ENCODE measurements around the gene MYNN.

MYNN gene

DNA sequence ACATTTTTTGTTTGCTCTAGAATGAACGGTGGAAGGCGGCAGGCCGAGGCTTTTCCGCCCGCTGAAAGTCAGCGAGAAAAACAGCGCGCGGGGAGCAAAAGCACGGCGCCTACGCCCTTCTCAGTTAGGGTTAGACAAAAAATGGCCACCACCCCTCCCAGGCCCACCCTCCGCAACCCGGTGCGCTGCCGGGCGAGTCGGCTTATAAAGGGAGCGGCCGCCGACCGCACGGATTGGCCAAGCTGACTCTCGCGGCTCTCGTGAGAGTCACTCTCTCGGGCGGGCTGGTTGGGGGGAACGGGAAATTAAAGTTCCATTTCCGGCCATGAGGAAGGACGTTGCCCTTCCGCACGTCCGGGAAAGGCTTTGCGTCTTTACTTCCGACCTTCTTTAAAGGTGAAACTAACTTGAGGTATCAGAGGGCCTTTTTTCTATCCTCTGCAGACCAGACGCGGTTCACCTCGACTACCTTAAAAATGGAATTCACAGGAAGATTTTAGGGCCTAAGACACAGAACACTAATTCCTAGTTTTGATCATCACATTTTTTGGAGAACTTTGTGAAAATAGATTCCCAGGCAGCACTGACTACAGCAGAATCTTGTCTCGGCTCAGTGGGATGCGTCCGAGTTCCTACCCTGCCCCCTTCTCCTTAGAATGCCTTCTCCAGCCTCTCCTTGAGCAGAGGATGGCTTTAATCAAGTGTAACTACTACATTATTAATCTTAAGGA lies 8.1 kb upstream of the MYNN start, which contains the start of gene TERC:
Gene TERC (minus strand): TSS at position 179 of the 731 bp plus-strand sequence.
- Mint-ChIP-seq H3K9me3 (no peaks in the 10 kb centered on the region), H3K4me1 (ENCODE audit: low read depth) (peaks cover 33% of the 10 kb centered on the region), H3K27me3 (no peaks in the 10 kb centered on the region), H3K27ac (peak within 1 kb of the TSS; percentile 98), H3K36me3 (ENCODE audit: low read depth) (no peaks in the 10 kb centered on the region), H3K4me3 (peak within 1 kb of the TSS; percentile 87)

DNA sequence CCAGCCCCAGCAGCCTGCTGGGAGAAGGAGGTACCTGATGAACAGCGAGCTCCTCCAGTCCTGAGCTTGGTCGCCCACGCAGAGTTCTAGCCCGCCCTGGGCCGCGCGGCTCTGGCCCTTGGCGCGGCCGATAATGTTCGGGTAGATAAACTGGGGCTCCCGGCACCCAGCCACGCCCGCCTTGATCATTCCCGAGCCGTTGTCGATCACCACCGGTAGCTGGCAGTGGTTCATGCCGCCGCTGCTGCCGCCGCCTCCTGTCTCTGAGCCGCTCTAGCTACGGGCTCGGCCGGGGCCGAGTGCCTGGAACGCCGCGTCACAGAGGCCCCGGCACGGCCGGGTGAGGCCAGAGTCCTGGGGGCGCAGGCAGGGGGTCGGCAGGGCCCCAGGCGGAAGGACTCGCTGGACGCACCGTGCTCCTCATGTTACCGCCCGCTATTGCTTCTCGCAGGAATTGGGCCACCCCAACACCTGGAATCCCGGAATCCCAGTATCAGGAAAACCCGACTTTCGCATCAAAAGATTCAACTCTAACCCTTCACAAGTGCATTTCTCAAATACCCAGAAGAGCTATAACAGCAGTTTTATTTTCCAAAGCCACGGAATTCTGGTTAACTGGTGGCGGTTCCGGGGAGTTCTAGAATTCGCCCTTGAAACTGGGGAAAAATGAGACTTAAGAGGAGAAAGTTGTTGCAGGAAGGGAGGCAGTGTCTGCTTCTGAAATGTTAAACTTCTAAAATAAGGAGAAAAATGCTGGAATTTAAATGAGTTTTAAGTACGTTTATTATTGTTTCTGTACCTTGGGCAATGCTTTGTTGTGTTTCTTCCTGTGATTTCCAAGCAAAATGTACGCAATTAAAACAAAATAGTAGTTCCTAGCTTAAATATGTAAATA lies 3.7 kb upstream of the MYNN start, which contains the start of gene ACTRT3:
Gene ACTRT3 (minus strand): TSS at position 275 of the 895 bp plus-strand sequence. CDS start 41 bp downstream, at position 234.
- Mint-ChIP-seq H3K27ac (peak within 1 kb of the TSS; percentile 83), H3K4me1 (ENCODE audit: low read depth) (peaks cover 36% of the 10 kb centered on the region), H3K9me3 (no peaks in the 10 kb centered on the region), H3K4me3 (peak within 1 kb of the TSS; percentile 93), H3K27me3 (no peaks in the 10 kb centered on the region), H3K36me3 (ENCODE audit: low read depth) (peaks cover 10% of the 10 kb centered on the region)

DNA sequence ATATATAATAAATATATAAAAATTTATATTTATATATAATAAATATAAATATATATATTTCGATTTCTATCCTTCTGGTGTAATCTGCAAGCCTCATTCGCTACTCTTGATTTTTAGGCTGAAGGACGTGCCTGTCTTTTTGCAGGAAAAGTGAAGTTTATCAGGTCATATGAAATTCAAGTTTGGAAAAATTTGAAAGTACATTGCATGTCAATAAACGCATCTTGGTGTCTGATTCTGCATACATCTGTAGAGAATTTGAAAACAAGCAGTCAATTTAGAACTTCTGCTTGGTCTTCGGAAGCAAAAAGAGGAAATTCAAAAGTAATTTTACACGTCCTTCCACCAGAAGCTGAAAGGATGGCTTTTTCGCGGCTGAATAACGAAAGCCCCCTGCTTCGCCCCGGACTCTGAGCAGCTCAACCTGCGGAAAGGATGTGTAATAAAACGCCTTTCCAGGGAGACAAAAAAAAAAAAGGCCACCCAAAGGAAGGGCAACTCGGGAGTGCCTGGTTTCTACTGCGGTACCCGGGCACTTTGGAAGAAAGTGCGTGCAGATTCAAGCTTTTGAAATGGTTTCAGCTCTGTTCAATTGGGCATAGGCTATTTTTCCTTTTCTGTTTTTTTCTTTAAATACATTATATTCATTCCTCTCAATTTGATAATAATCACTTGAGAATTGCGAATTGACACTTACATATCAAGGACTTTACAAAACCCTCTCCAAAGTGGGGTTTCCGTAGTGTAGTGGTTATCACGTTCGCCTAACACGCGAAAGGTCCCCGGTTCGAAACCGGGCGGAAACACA lies 1.5 kb upstream of the MYNN start:
- peak overlapping the region; percentile 100 for H3K27ac Mint-ChIP-seq
- peaks cover 50% of the 10 kb centered on the region for H3K4me1 Mint-ChIP-seq (ENCODE audit: low read depth)
- H3K27me3 Mint-ChIP-seq = no peaks in the 10 kb centered on the region
- peak overlapping the region; percentile 99 for H3K4me3 Mint-ChIP-seq
- H3K9me3 Mint-ChIP-seq = no peaks in the 10 kb centered on the region
- peaks cover 29% of the 10 kb centered on the region for H3K36me3 Mint-ChIP-seq (ENCODE audit: low read depth)

- Mint-ChIP-seq H3K4me3 (peak overlapping the region; percentile 99), H3K27ac (peak overlapping the region; percentile 100), H3K36me3 (ENCODE audit: low read depth) (peaks cover 36% of the 10 kb centered on the region), H3K27me3 (no peaks in the 10 kb centered on the region), H3K4me1 (ENCODE audit: low read depth) (peaks cover 55% of the 10 kb centered on the region), H3K9me3 (no peaks in the 10 kb centered on the region)
These were observed 795 bp upstream of the MYNN start for GRCh38 chr3:169772305-169772896.

DNA sequence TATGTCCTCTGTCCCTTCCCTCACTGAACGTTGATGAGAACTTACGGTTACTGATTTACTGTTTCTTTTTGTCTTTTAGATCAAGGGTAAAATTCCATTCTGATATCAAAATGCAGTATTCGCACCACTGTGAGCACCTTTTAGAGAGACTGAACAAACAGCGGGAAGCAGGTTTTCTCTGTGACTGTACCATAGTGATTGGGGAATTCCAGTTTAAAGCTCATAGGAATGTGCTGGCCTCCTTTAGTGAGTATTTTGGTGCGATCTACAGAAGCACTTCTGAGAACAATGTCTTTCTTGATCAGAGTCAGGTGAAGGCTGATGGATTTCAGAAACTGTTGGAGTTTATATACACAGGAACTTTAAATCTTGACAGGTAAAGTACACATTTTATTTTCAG lies 990 bp downstream of the MYNN start:
- peaks cover 51% of the 10 kb centered on the region for H3K36me3 Mint-ChIP-seq (ENCODE audit: low read depth)
- peaks cover 68% of the 10 kb centered on the region for H3K4me1 Mint-ChIP-seq (ENCODE audit: low read depth)
- no peaks in the 10 kb centered on the region for H3K9me3 Mint-ChIP-seq

DNA sequence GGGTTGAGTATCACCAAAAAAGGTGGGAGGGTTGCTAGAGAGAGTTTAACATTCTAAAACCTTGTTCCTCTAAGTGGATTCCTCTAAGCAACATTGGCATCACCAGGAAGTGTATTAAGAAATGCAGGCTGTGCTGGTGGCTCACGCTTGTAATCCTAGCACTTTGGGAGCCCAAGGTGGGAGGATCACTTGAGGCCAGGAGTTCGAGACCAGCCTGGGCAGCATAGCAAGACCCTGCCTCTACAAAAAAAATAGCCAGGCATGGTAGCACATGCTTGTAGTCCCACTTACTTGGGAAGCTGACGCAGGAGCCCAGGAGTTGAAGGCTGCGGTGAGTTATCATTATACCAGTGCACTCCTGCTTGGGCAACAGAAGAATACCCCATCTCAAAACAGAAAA lies 4.6 kb downstream of the MYNN start:
- Mint-ChIP-seq H3K9me3 (no peaks in the 10 kb centered on the region), H3K27ac (no peak overlapping the region), H3K4me3 (no peak overlapping the region), H3K36me3 (ENCODE audit: low read depth) (peaks cover 82% of the 10 kb centered on the region), H3K4me1 (ENCODE audit: low read depth) (peaks cover 74% of the 10 kb centered on the region), H3K27me3 (no peaks in the 10 kb centered on the region)

More for the DNA sequence above, 990 bp downstream of the MYNN start:
- Mint-ChIP-seq H3K27ac (peak overlapping the region; percentile 100), H3K4me3 (peak overlapping the region; percentile 99), H3K27me3 (no peaks in the 10 kb centered on the region)

- H3K36me3 Mint-ChIP-seq (ENCODE audit: low read depth) = peaks cover 79% of the 10 kb centered on the region
- no peak overlapping the region for H3K4me3 Mint-ChIP-seq
- no peaks in the 10 kb centered on the region for H3K9me3 Mint-ChIP-seq
- no peaks in the 10 kb centered on the region for H3K27me3 Mint-ChIP-seq
- peaks cover 53% of the 10 kb centered on the region for H3K4me1 Mint-ChIP-seq (ENCODE audit: low read depth)
- peak overlapping the region; percentile 13 for H3K27ac Mint-ChIP-seq
These were observed 7.5 kb downstream of the MYNN start for GRCh38 chr3:169780742-169781141.

DNA sequence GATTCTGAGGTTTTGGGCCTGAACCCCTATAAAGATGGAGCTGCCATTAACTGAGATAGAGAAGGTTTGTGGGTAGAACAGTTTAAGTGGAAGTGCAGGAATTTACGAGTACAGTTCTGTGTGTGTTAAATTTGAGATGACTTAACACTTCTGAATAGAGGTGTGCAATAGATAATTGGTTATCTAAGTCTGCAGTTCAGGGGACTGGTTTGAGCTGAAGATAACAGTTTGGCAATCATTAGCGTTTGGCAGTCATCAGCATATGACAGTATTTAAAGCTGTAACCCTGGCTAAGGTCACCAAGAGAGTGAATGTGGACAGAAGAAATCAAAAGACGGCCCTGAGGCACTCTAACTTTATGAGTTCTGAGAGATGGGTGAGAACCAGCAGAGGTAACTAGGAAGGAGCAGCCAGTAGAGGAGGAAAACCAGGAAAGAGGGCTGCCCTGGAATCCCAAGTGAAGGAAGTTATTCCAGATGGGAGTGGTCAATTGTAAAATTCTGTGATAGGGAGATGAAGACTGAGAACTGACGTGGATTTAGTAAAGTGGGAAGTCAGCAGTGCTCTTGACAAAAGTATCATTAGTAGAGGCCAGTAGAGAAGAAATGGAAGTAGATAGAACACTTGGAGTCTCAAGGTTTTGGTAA lies 8.1 kb downstream of the MYNN start:
- peaks cover 79% of the 10 kb centered on the region for H3K36me3 Mint-ChIP-seq (ENCODE audit: low read depth)
- H3K27ac Mint-ChIP-seq = peak overlapping the region; percentile 74
- H3K4me1 Mint-ChIP-seq (ENCODE audit: low read depth) = peaks cover 47% of the 10 kb centered on the region
- H3K9me3 Mint-ChIP-seq = no peaks in the 10 kb centered on the region
- H3K27me3 Mint-ChIP-seq = no peaks in the 10 kb centered on the region
- no peak overlapping the region for H3K4me3 Mint-ChIP-seq

- no peak overlapping the region for H3K27ac Mint-ChIP-seq
- H3K27me3 Mint-ChIP-seq = no peaks in the 10 kb centered on the region
- no peaks in the 10 kb centered on the region for H3K9me3 Mint-ChIP-seq
- H3K4me3 Mint-ChIP-seq = no peak overlapping the region
- H3K4me1 Mint-ChIP-seq (ENCODE audit: low read depth) = peaks cover 7% of the 10 kb centered on the region
- peaks cover 72% of the 10 kb centered on the region for H3K36me3 Mint-ChIP-seq (ENCODE audit: low read depth)
These were observed 13.9 kb downstream of the MYNN start for GRCh38 chr3:169787120-169787519.

DNA sequence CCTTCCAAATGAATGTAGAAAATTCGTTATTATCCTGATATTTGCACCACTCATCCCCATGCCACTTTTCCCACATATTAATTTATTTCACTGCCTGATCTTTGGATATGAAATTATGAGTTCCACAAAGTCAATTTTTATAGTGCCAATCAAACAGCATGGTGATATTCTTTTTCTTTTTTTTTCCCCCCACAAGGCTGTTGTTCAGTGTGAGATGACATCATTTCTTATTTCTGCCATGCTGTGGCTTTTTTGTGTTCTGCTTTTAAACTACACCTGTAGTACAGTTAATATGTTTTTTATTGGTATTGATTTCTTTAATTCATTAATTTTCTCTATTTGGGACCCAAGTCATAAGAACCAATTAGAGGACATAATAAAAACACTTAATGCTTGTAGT lies 14.6 kb downstream of the MYNN start:
- Mint-ChIP-seq H3K4me3 (no peak overlapping the region), H3K27ac (no peak overlapping the region), H3K9me3 (no peaks in the 10 kb centered on the region), H3K36me3 (ENCODE audit: low read depth) (peaks cover 72% of the 10 kb centered on the region), H3K4me1 (ENCODE audit: low read depth) (peaks cover 7% of the 10 kb centered on the region), H3K27me3 (no peaks in the 10 kb centered on the region)

- peaks cover 62% of the 10 kb centered on the region for H3K36me3 Mint-ChIP-seq (ENCODE audit: low read depth)
- H3K27ac Mint-ChIP-seq = no peak overlapping the region
- H3K27me3 Mint-ChIP-seq = no peaks in the 10 kb centered on the region
- no peaks in the 10 kb centered on the region for H3K9me3 Mint-ChIP-seq
- no peak overlapping the region for H3K4me3 Mint-ChIP-seq
- peaks cover 7% of the 10 kb centered on the region for H3K4me1 Mint-ChIP-seq (ENCODE audit: low read depth)
These were observed 17.0 kb downstream of the MYNN start for GRCh38 chr3:169790219-169790618.

DNA sequence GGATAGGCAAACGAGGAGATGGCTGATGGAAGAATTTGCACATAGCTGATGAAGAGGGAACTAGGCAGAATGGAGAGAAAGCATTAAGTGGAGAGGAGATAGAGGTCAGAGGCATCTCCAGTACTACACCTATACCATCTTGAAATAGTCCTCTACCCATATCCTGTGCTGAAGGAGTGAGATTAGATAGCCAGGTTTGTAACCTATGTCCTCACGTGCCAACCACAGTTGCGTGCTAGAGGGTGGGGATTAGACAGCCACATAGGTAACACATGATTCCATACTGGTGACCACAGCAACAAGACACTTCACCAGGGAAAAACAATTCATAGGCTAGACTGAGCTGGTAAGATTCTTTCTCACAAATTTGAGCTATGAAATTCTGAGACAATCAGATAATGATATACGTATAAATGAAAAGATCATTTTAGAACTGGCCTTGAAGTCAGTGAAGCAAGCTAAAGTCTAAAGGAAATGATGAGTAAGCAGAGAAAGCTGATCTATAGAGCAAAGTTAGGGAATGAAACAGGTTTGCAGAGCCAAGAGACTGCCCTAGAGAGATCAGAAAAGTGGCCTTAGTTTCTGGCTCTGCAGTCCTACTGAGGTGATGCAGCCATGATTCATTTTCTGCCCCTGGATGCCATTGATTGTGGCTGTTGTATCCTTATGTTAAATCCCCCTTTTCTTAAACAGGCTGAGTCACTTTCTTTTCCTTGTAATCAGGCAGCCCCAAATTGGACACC lies 17.7 kb downstream of the MYNN start:
- H3K36me3 Mint-ChIP-seq (ENCODE audit: low read depth) = peaks cover 55% of the 10 kb centered on the region
- no peak overlapping the region for H3K4me3 Mint-ChIP-seq
- H3K4me1 Mint-ChIP-seq (ENCODE audit: low read depth) = peaks cover 7% of the 10 kb centered on the region
- no peaks in the 10 kb centered on the region for H3K27me3 Mint-ChIP-seq
- peak overlapping the region; percentile 9 for H3K27ac Mint-ChIP-seq
- no peaks in the 10 kb centered on the region for H3K9me3 Mint-ChIP-seq

DNA sequence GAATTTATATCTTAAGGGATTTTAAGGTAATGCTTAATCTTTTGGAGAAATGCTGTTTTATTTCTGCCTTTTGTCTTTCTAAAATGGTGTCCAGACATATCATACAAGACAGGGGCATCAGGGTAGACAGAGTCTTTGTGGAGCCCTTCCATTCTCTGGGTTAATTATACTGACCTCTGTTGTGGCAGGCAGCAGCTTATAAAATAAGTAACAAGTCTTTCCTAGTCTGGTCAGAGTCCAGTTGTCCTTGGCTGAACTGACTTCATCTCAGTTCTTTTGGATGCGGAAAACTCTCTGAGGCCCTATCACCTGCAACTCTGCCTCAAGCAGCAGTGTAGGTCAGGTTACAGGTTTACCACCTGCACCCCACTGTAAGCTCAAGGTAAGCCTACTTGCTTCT lies 19.2 kb downstream of the MYNN start:
- H3K9me3 Mint-ChIP-seq = no peaks in the 10 kb centered on the region
- H3K36me3 Mint-ChIP-seq (ENCODE audit: low read depth) = peaks cover 41% of the 10 kb centered on the region
- peaks cover 7% of the 10 kb centered on the region for H3K4me1 Mint-ChIP-seq (ENCODE audit: low read depth)
- H3K27me3 Mint-ChIP-seq = no peaks in the 10 kb centered on the region
- H3K4me3 Mint-ChIP-seq = no peak overlapping the region
- H3K27ac Mint-ChIP-seq = no peak overlapping the region
